HG03045 (cell line): ENCODE results near the gene CCM2L.

Source experiments
- ATAC-seq: cut with Tn5 transposase; IDR thresholded peaks from one replicate; pipeline ENCODE4 v1.9.1; 2021; ENCODE audit warnings: mild to moderate bottlenecking, moderate library complexity; ENCODE audit not compliant: unreplicated experiment

CCM2L gene

DNA sequence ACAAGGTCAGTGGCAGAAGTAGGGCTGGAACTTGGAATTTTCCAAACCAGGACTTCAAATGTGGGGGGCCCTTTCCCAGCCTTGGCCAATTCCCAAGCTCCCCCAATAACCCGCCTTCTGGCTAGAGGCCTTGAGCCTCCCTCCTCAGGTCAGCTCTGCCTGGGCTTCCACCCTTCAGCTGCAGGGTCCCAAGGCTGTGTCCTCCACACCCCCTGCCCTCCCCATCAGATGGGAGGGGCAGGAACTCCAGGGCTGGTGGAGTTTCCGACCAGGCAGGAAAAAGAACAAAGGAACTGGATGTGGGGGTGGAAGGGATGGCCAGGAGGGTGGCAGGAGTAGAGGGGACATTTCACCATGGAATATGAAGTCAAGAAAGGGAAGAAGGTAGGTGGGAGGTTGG is at the start of gene CCM2L:
TSS of gene CCM2L (plus strand) at position 338 of the 400 bp plus-strand sequence. CDS start at position 355, 17 bp downstream.
- ATAC-seq = no peak

DNA sequence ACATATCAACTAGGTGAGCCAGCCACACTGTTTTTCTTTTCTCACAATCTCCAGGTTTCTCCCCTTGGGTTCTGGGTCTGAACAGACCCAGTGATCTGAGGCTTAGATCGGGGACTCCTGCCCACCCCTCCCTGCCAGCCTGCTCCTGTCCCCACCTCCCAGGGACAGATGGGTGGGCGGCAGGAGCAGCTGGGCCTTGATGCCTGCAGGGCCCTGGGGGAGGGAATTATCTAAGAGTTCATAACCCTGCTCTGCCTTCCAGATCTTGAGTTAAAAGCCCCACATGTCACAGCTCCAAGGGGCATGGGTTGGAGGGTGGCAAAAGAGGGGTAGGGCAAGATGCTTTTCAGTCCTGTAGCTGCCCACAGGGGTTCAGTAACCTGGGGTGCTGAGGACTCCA is 47.5 kb upstream of the CCM2L start:
- ATAC-seq = no peak

DNA sequence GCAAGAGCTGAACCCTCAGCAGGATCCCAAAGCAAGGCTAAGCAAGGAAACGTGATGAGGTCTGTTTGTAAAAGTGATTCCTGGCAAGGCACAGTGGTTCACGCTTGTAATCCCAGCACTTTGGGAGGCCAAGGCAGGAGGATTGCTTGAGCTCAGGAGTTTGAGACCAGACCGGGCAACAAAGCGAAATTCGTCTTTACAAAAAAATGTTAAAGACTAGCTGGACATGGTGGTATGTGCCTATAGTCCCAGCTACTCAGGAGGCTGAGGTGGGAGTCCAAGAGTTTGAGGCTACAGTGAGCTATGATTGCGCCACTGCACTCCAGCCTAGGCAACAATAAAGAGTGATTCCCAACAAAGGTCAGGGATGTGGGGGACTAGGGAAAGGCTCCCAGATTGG is 46.3 kb upstream of the CCM2L start:
- no peak for ATAC-seq

DNA sequence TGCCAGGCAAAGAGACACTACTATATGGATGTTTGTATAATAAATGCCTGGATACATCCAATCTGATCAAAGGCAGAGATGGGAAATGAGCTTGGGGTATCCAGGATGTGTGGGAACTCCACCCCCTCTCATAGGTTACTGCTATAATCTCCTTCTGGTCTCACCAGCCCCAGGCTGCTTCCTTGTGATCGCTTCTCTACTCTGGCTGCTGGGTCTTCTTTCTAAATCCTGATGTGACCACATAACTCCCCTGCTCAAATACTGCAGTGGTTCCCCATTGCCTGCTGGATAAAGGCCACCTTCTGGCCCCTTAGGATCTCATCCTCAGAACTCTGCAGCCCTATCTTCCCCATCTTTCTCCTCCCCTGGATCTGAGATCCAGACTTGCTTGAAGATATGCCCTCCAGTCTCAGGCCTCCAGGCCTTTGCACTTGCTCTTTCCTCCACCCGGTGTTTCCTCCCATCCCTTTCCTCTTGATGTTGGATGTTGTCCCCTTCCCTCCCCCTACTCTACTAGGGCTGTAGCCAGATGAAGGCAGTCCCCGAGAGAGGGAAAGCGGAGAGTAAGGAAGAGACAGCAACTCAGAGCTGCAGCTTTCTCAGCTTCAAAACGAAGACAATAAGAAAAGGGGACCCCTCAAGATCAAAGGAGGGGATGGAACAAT is 43.1 kb upstream of the CCM2L start:
- ATAC-seq = no peak

DNA sequence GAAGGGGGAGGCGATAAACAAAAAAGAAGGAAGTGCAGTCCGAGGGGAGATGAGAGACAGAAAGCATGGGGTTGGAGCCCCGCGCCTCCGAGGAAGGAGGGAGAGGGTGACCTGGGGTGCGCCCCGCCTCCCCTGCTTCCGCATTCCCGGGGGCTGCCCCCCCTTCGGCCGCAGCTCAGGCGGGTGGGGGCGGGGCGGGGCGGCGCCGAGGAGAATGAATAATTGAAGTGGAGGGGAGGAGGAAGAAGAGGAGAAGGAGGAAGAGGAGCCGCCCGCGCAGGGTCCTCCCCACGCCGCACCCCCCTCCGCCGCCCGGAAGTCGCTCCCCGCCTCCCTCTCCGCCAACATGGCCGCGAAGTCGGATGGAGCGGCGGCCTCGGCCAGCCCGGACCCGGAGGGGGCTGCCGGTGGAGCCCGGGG is 42.4 kb upstream of the CCM2L start, which contains the start of gene XKR7:
TSS of gene XKR7 (plus strand) at position 322 of the 420 bp plus-strand sequence. CDS start at position 347, 25 bp downstream.
- no peak for ATAC-seq

DNA sequence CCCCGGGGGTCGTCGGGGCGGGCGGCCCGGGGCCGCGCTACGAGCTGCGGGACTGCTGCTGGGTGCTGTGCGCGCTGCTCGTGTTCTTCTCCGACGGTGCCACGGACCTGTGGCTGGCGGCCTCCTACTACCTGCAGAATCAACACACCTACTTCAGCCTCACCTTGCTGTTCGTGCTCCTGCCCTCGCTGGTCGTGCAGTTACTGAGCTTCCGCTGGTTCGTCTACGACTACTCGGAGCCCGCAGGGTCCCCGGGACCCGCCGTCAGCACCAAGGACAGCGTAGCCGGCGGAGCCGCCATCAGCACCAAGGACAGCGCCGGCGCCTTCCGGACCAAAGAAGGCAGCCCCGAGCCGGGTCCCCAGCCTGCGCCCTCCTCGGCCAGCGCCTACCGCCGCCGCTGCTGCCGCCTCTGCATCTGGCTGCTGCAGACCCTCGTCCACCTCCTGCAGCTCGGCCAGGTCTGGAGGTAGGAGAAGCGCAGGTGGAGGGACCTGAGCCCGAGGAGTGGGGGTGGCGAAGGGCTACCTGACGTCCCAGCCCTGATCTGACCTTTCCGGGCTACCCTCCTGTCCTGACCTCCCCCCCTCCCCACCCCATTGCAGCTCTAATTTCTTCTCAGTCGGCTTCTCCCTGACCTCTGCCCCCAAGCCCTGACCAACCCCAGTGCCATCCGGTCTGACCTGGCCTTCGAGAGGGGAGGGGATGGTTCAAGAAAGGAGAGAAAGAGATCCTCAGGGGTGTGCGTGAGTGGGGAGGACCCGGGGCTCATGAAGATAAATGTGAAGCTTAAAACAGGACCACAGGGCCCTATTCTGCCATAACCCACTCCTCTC is 41.7 kb upstream of the CCM2L start:
- no peak for ATAC-seq

DNA sequence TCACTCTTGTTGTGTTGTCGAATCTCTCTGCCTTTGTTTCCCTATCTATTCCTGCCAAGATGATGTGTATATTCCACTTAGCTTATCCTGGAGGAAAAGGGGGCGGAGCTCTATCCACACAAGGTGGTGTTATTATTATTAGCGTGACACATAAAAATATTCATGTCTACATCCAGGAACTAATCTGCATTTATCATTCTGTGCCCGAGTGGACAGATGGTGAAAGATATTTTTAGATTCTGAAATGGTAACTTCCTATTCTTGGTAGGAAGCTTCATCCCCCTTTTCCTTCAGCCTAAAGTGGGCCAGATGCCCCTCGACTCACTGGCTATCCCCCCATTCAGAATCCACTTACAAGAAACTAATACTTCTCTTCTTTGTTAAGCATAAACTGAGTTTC is 40.2 kb upstream of the CCM2L start:
- no peak for ATAC-seq

DNA sequence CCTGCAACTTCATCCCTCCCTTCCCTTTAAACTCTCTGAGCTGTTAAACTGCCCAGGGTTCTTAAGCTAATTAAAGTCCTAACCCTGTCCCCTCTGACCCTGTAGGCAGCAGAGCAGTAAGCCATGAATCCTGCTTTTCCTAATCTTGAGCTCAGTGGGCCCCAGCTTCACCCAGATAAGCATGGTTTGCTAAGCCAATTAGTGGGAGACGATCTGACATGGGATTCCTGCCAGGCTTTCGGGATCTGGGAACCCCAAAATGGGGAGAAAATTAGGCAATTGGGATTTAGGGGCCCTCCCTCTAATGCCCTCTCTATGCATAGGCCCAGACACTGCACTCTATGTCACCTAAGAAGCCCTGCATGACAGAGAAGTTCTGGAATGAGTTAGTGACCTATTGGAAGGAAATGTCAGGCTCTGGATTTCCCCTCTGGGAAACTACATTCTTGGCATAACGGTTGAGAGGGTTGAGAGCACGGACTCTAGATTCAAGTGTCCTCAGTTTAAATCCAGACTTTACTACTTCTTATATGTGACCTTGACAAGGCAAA is 37.7 kb upstream of the CCM2L start:
- ATAC-seq = no peak

DNA sequence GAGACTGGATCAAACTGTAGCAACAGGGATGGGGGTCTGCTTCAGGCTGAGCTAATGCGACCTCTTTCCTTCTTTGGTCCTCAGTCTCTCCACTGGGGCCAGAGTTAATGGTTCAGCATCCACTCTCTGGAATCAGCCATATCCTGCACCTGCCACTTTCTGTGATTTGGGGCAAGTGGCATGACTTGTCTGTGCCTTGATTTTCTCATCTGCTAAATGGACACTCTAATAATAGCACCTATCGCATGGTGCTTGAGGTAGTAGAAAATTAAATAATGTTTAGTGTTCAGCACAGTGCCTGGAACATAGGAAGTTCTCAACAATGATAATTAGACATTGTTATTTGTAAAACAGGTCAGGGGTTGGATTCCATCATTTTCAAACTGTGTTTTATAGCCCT is 35.9 kb upstream of the CCM2L start:
- ATAC-seq = no peak

DNA sequence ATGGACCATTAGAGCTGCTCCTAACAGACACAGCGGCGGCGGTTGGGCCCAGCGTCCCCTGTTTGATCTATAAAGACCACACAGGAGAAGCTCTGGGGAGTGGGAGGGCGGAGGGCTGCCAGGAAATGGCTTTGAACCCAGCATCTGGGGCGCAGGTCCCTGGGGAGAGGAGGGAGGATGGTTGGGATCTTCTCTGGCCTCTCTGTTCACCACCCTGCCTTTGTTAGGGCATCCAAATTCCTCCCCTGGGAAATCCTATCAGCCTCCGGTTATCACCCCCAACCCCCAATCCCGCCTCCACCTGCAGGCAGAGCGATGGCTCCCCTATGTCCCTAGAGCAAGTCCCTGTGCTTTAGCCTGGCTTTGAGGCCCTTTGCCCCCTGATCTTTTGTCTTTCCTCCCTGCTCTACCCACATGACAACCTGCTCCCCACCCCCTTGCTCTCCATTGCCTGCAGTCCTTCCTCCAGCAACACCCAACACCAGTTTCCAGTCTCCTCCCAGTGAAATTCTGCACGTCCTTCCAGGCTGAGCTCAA is 35.2 kb upstream of the CCM2L start:
- ATAC-seq = no peak

DNA sequence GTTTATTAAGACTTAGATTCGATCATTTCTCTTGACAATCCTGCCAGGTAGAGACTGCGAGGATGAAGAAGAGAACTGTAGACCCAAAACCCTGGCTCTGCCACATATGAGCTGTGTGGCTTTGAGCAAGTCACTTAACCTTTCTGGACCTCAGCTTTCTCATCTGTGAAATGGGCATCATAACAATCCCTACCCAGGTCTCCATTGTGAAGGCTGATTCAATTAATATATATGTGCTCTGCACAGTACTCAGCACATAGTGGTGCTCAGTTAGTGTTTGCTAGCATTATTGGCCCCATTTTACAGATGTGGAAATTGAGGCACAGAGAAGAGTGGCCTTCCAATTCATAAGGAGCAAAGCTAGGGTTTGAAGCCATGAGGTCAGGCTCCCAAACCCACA is 34.4 kb upstream of the CCM2L start:
- ATAC-seq = no peak

DNA sequence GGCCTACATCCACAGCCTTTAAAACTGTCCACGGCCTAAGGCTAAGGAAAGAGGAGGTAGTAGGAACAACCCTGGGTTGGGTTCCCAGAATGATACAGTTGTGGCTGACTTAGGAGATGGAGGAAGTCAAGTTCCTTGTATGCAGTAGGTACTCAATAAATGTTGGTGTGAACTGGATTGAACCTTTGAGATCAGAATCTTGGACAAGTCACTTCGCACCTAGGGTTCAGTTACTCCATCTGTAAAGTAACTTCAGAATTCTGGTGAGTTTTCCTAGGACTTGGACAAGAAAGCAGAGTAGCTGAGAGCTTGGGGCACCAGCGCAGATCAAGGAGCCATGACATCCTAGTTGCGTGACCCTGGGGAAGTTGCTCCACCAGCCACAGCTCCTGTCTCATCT is 33.2 kb upstream of the CCM2L start:
- ATAC-seq = no peak

DNA sequence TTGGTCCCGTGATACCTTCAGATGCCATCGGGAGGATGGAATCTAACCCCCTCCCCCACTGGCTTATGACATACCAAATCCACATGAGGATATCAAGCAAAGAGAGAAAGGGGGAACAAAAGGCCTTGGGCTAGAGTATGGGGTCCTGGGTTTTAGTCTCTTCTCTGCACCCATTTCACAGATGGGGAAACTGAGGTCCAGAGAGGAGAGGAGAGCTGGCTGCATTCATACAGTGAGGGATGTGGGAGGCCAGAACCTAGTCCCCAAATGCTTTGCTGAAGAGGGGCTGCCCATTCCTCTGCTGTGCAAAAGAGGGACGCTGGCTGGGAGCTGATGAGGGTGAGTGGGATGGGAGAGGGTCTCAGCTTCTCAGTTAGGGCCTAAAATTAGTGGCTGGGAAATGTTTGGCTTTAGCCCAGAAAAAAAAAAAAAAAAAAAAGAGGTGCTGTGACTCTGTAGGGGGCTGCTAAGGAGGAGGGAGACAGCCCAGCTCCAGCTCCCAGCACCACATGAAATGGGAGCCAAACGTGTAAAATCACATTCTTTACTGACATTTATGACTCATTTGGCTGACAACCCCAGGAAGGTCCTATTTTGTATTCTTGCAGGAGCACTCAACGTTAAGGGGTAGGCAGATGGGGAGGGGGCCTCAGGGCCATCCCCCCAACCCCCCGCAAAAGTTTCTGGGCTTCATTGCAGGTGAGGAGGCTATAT is 30.4 kb upstream of the CCM2L start:
- ATAC-seq = no peak

DNA sequence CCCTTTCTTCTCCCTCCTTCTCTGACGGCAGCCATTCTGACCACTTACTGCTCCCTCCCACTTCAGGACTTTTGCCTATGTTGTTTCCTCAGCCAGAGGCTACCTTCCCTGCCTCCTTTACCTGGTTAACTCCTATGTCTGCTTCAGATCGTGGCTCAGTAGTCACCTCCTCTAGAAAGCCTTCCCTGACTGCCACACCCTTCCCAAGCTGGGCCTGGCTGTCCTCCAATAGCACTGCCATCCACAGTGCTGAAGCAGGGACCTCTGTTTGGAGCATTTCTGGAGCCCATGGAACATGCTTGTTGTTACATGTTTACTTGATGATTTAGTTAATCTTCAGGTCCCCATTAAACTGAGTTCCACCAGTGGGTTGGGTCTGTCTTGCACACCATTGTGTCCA is 28.5 kb upstream of the CCM2L start:
- no peak for ATAC-seq

DNA sequence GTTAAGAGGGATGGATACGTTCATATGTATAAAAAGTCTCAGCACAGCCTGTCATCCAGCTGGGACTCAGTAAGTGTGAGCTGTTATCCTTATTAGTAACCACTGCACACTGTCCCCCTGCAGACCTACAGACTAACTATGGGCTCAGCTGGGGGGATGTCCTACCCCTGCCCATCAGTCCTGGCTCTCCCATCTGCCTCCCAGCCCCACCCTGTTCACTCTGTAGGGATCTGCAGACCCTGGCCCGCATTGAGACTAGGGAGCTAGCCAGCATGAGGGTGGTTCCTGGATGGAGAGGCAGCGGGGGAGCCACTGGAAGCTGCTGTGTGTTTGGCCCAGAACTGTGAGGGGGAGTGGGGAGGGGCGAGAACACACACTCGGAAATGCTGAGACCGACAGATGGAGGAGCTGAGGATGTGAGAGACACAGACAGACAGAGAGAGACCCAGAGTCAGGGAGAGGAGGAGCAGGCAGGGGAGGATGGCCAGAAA is 25.2 kb upstream of the CCM2L start:
- no peak for ATAC-seq

DNA sequence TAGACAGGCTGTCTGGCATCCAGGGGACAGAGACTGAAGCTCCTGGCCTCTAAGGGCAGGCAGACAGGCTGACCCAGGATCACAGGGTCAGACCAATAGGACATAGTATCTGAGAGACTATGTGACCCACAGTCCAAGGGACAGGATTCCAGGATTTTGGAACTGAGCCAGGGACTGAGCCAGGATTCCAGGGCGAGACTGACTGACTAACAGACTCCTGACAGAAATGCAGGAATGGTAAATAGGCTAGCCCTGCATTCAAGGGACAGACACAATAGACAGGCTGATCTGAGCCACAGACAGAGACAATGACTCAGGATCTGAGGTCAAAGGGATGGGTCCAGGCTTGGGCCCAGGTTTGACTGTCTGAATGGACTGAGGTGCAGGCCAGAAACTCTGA is 22.5 kb upstream of the CCM2L start:
- ATAC-seq = no peak

DNA sequence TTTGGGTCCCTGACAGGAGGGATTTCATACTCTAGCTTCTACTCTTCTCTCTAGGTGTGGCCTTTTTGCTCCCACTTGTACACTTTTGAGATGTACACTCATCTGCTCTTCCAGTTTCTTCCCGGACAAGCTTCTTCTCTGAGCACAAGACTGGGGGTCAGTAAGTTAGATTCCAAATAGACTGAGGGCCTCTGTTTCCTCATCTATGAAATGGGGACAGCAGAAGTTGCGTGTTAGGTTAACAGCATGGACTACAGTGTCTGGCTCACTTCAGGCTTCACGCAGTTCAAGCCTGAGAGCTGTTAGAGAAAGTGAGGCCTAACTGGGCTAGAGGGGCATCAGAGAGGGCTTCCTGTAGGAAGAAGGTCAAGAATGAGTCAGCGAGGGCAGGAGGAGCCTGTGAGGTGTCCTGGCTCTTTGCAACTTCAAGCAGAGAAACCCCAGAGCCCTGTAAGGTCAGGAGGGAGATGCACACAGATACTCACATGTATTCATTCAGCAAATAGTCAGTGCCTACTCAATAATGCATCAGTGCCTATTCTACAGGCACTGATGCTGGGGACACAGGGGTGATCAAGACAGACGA is 21.7 kb upstream of the CCM2L start:
- no peak for ATAC-seq

DNA sequence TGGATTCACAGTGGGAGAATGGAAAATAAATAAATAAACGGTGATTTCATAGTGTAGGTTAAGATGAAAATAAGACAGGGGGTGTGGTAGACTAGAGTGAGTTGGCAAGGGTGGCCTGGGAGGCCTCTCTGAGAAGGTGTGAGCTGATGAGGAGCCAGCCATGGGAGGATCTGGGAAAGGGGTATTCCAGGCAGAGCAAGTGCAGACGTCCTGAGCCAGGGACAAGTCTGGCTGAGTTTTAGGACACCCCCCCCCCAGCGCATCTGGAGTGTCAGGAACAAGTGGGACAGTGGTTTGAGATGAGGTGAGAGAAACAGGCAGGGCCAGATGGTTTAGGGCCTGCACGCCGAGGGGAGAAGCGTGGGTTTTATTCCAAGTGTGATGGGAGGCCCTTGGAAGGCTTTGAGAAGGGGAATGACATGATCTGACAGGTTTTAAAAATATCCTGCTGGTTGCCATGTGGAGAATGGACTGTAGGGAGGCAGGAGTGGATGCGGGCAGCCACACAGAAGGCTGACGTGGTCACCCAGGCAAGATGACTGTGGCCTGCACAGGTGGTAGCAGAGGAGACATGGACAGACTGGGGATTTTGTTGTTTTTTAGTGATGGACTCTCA is 21.1 kb upstream of the CCM2L start:
- ATAC-seq = no peak

DNA sequence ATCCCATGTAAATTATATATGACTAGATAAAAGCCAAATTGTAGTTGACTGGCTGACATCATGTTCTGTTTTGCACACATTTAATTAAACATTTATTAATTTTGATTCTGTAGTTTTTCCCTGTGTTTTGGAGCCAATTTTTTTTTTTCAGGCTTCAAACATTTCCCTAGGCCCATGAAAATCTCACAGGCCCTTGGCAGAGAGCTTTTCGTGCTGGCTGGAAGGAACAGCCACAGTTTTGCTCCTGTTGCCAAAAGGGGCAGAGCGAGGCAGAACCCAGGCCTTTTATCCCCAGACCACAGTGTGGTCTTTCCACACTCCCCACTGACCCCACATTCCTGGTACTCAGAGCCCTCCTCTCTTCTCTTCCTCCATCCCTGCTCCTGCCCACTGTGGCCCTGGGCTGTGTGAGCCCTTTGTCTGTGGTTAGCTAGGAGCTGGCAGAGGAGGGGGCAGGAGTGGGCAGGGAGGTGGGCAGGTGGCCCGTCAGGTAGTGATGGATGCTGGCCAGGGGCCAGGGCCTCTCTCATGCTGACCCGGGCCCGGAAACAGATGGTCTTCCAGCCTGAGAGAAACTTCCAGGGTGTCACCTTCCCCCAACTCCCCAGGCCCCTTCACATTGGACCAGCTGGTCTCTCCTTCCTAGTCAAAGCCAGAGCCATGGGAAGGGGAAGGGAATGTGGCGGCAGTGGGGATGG is 19.4 kb upstream of the CCM2L start:
- no peak for ATAC-seq

DNA sequence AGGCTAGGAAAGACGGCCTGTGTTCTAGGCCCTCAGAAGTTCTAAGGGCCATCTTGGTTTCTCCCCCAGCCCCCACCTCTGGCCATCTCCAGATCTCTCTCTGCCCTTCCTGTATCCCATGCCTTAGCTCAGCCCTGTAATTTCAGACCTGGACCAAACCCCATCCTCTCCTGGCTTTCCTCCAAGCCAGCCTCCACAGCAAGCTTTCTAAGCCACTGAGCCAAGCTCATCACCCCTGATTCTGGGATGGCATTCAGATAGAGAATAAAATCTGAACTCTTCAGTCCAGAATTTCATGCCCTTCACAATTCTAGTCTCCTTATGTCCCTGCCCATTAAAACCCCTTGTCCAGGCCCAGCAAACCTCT is 18.9 kb upstream of the CCM2L start:
- ATAC-seq = no peak
